ENCODE results near the gene SNU13.

DNA sequence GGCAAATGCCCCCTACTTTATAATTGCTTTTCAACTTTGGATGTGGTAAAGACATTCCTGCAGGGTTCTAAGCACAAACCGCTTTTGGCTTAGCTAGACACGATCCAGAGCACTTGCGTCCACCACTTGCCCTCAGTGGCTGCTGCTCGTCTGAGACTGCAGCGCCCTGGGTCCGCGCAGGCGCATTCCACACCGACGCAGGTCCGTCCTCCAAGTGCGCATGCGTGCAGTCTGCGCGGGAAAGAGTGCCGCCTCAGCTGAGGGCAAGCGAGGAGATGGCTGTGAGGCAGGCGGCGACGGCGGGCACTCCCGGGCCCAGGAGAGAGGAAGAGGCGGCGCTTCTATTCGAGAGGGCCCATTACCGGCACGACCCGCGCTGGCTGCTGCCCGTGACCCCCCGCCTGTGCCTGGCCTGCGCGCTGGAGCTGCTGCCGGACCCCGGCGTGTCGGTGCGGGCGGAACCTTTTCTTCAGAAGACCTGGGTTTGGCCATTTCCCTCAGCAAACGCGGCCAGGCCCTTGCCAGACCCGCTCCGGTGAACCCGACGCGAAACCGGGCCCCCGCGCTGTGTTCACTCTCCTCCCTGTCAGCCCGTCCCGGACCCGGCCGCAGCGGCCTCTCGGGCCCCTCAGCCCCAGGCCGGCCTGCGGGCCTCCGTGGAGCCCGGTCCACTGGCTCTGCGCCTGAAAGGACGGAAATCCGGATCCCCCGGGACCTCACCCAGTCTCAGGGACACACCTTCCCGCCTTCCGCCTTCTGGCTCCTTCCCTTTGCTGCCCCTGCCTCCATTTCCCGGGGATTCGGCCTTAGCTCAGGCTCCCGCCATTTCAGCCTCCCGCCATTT lies 10.8 kb upstream of the SNU13 start, which contains the start of gene MEI1:
- TF ChIP-seq, protein P1, sequence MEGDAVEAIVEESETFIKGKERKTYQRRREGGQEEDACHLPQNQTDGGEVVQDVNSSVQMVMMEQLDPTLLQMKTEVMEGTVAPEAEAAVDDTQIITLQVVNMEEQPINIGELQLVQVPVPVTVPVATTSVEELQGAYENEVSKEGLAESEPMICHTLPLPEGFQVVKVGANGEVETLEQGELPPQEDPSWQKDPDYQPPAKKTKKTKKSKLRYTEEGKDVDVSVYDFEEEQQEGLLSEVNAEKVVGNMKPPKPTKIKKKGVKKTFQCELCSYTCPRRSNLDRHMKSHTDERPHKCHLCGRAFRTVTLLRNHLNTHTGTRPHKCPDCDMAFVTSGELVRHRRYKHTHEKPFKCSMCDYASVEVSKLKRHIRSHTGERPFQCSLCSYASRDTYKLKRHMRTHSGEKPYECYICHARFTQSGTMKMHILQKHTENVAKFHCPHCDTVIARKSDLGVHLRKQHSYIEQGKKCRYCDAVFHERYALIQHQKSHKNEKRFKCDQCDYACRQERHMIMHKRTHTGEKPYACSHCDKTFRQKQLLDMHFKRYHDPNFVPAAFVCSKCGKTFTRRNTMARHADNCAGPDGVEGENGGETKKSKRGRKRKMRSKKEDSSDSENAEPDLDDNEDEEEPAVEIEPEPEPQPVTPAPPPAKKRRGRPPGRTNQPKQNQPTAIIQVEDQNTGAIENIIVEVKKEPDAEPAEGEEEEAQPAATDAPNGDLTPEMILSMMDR (IDR thresholded peaks at IDR 0.05) = no peak
- TF ChIP-seq POLR2A (IDR thresholded peaks at IDR 0.05) = no peak

All from body of pancreas (tissue), 4 donors.